Ovary (tissue), 9 donors: ENCODE results near the gene PRRC2A. TPM values are rescaled to one million over a fixed set of nuclear protein-coding genes. Genes with fewer than 3 reads are reported as not detected.

ENCODE experiments used
- DNase-seq, 5 donors: peaks; one replicate each; pipeline ENCODE4 v3.0.0-alpha.2; 2019 to 2020
- H3K27ac ChIP-seq, 2 donors: fragments of 200-600 bp; one replicate each; pipeline versions ENCODE4 v1.5.1 to v1.8.0; 2019 to 2022
- H3K27me3 ChIP-seq: fragments of 200-600 bp; one replicate; pipeline ENCODE4 v1.8.0; 2022
- H3K36me3 ChIP-seq: fragments of 200-600 bp; sonication (generic); one replicate; pipeline ENCODE4 v1.5.1; 2019
- H3K4me1 ChIP-seq: one replicate; pipeline ENCODE4 v1.8.1; 2013; ENCODE audit warnings: mild to moderate bottlenecking, moderate library complexity; ENCODE audit not compliant: insufficient read depth
- H3K4me3 ChIP-seq: fragments of 200-600 bp; sonication (generic); one replicate; pipeline ENCODE4 v1.5.1; 2017
- H3K9me3 ChIP-seq, 2 donors: fragments of 200-600 bp in 1 of 2; sonication (generic) in 1 of 2; one replicate each; pipeline versions ENCODE4 v1.5.1 to v1.8.1; 2013 to 2019; ENCODE audit warnings: mild to moderate bottlenecking in 1 of 2, moderate library complexity in 1 of 2
- CTCF ChIP-seq, 3 donors: fragments of 450-650 bp in 2 of 3; fragments of 200-600 bp in 1 of 3; IDR thresholded peaks; one replicate each; pipeline versions ENCODE4 v1.5.1 to v1.8.0; 2016 to 2022; ENCODE audit warnings: antibody characterized with exemption in 3 of 3, mild to moderate bottlenecking in 1 of 3
- EP300 ChIP-seq: sonication (generic); formaldehyde crosslinking; IDR thresholded peaks from one replicate; pipeline ENCODE4 v1.6.1; 2017; ENCODE audit warnings: antibody characterized with exemption
- POLR2A ChIP-seq: fragments of 450-650 bp; IDR thresholded peaks from one replicate; pipeline ENCODE4 v1.6.1; 2017; ENCODE audit warnings: antibody characterized with exemption, mild to moderate bottlenecking, moderate library complexity
- WGBS, 3 donors: extraction: QIAGEN DNeasy Blood & Tissue Kit in 1 of 3; methylation state at CpG; one replicate each; pipeline versions ENCODE4 v1.1.5 to v1.1.7; 2013 to 2017; 5-methylcytosine and 5-hydroxymethylcytosine counted together
- intact Hi-C, 4 donors: fragments of 100-400 bp; cut with DNase I; formaldehyde crosslinking; loops; one replicate each; pipeline versions ENCODE4 v1.11.0 to v1.15.1; 2022 to 2023
- polyA plus RNA-seq, 2 donors: library from polyadenylated mRNA; stranded (reverse); fragments of 200-250 nt in 1 of 2; fragments of 350-450 nt in 1 of 2; fragmentation: Illumina TruSeq in 1 of 2; extraction: RNeasy Lipid Tissue Mini Kit (QIAGEN cat#74804) in 1 of 2; gene quantifications; one replicate each; pipeline ENCODE4 v1.2.3, GENCODE V29; 2013 to 2014
- total RNA-seq, 7 donors: library from RNA; depleted of rRNA in 2 of 7; stranded (reverse); fragments of >200 nt in 2 of 7; fragmentation: NEBNext Ultra II Directional in 3 of 7; extraction: Animal tissue kit (Norgen Biotek cat#: 25700) in 3 of 7; gene quantifications; one replicate each; pipeline versions ENCODE4 v1.1.0 to v1.2.4, GENCODE V29; 2016 to 2023
- donor health status: DM: no; HTN: no; CAD: no; lungs with moderate emphysema.
- donor health status: DM: no; HTN: no; CAD: no.
- donor health status: Bipolar disorder and iron deficiency.
- donor health status: DM: yes; HTN: yes; CAD: no.
- donor health status: DM: no; HTN: no; CAD: no.
- donor health status: DM: yes; HTN: yes; CAD: no.

Gene PRRC2A
- total and polyA plus RNA-seq, 9 donors, result 48.5 to 222 (median 179) TPM

DNA sequence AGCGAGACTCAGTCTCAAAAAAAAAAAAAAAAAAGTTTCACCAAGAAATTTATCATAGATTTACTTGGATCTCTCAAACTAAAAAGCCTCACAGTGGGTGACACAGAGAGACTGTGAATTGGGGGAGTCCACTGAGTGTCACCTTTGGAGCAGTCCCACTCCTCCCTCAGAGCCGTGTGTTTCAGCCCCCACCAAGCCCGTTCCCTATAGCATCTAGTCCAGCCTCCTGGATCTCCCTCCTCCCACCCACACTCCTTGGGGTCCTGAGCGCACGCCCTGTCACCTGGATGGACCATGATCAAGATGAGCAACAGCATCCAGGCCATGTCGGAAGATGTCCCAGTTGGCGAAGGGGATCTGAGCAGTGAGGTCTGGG lies 28.1 kb upstream of the PRRC2A start:
- intact Hi-C loops, result no loop called here
- no peak for TF ChIP-seq CTCF (IDR thresholded peaks at IDR 0.05)
- TF ChIP-seq EP300, result no peak
- TF ChIP-seq POLR2A, result no peak
- no peak for DNase-seq
- Histone ChIP-seq H3K27me3 (no peaks in the 10 kb centered on the region), H3K4me1 (no peaks in the 10 kb centered on the region), H3K36me3 (no peaks in the 10 kb centered on the region), H3K9me3 (no peaks in the 10 kb centered on the region), H3K4me3 (no peak overlapping the region), H3K27ac (no peak overlapping the region)
- 83 to 92% (median 85%) methylated on average over 7 of the region's 7 CpGs for WGBS, 3 donors

DNA sequence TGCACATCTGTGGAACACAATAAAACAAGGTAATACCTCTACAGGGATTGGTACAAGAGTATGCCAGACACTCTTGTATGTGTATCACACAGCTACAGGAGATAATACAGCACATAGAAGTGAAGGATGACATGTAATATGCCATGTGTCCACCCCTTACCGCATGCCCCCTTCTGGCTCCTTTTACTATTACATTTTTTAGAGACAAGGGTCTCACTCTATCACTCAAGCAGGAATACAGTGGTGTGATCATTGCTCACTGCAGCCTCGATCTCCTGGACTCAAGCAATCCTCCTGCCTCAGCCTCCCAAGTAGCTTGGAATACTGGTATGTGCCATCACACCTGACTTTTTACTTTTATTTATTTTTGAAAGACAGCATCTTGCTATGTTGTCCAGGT lies 23.5 kb upstream of the PRRC2A start:
- H3K36me3 ChIP-seq, result no peaks in the 10 kb centered on the region
- H3K27ac ChIP-seq, result no peak overlapping the region
- no peaks in the 10 kb centered on the region for H3K9me3 ChIP-seq
- no peaks in the 10 kb centered on the region for H3K4me1 ChIP-seq
- H3K27me3 ChIP-seq, result no peaks in the 10 kb centered on the region
- no peak for DNase-seq
- intact Hi-C loops, result loop anchor here in 1 of 4 donors (5.0 kb wide), 1 partner anchor 50 kb away; the partner anchor contains the start of genes ATP6V1G2 and NFKBIL1
- TF ChIP-seq CTCF (IDR thresholded peaks at IDR 0.05) (no peak), POLR2A (no peak), EP300 (no peak)
- H3K4me3 ChIP-seq, result no peak overlapping the region
- 25 to 43% (median 28%) methylated on average over 2 of the region's 2 CpGs for WGBS, 3 donors

- no peaks in the 10 kb centered on the region for H3K36me3 ChIP-seq
- no peak for TF ChIP-seq POLR2A
- TF ChIP-seq EP300, result no peak
- no peak for TF ChIP-seq CTCF (IDR thresholded peaks at IDR 0.05)
- H3K27me3 ChIP-seq, result no peaks in the 10 kb centered on the region
- H3K4me3 ChIP-seq, result no peak overlapping the region
- DNase-seq, result no peak
- H3K4me1 ChIP-seq, result no peaks in the 10 kb centered on the region
- intact Hi-C loops, result no loop called here
- no peaks in the 10 kb centered on the region for H3K9me3 ChIP-seq
- no peak overlapping the region for H3K27ac ChIP-seq
- WGBS, 3 donors, result 78 to 89% (median 84%) methylated on average over 1 of the region's 1 CpG
Measured at GRCh38 chr6:31607317-31607716, 13.2 kb upstream of the PRRC2A start.

DNA sequence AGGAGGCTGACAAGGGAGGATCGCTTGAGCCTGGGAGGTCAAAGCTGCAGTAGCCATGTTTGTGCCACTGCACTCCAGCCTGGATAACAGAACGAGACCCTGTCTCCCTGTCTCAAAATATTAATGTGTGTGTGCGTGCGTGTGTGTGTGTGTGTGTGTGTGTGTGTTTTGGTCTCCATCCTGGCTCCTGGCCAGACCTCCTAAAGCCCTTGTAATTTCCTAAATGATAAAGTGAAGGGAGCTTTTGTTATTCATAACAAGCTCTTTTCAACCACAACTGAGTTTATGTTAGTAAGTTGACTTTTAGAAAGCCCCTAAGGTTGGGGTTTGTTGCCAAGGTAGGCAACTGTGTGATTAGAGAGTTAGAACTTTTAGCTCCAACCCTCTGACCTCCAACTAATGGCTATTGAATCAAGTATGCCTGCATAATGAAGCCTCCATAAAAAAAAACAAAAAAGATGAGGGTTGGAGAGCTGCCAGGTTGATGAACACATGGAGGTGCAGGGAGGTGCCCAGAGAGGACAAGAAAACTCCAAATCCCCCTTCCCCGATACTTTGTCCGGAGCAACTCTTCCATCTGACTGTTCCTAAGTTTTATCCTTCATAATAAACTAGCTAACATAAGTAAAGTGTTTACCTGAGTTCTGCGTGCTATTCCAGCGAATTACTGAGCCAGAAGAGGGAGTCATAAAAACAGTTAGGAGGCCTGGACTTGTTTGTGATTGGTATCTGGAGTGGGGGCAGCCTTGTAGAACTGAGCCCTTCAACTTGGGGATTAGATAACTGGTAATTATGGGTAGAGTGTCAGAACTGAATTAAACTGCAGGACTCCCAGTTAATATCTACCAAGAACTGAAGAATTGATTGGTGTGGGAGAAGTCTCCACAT lies 10.8 kb upstream of the PRRC2A start:
- no peak overlapping the region for H3K4me3 ChIP-seq
- intact Hi-C loops, result loop anchor here in 1 of 4 donors (10.0 kb wide), 1 partner anchor 65 kb away; the partner anchor contains the start of genes ATP6V1G2, DDX39B and NFKBIL1
- H3K9me3 ChIP-seq, result no peaks in the 10 kb centered on the region
- H3K36me3 ChIP-seq, result no peaks in the 10 kb centered on the region
- DNase-seq, result no peak
- no peak overlapping the region for H3K27ac ChIP-seq
- H3K27me3 ChIP-seq, result no peaks in the 10 kb centered on the region
- H3K4me1 ChIP-seq, result no peaks in the 10 kb centered on the region
- no peak for TF ChIP-seq EP300
- no peak for TF ChIP-seq POLR2A
- TF ChIP-seq CTCF (IDR thresholded peaks at IDR 0.05), result no peak
- WGBS, 3 donors, result 41 to 52% (median 46%) methylated on average over 8 of the region's 8 CpGs
